ENCODE data around the gene CEP152. TPM values are rescaled to one million over a fixed set of nuclear protein-coding genes. Genes with fewer than 3 reads are reported as not detected.

The CEP152 gene
- total and polyA plus RNA-seq, 9 of the 15 experiments (the other 6 are each of a cell fraction or from before 2014, with no cell fraction given), result 9.9 to 43.0 (median 23.6) TPM

GRCh38 chr15:48785195-48785594 is 25.7 kb downstream of the CEP152 start:
- intact Hi-C loops (cut with micrococcal nuclease) (no loop called here), in situ Hi-C loops (cut with MboI) (no loop called here)
- no peaks in the 10 kb centered on the region for H3K79me2 ChIP-seq (ENCODE audit: control insufficient read depth, insufficient read depth, low read length)
- no peaks in the 10 kb centered on the region for H4K20me1 ChIP-seq (replicated peaks; ENCODE audit: control insufficient read depth, insufficient read depth, low read length)
- H3K4me3 ChIP-seq, result no peak overlapping the region
- no peak for ATAC-seq
- DNase-seq (ENCODE audit: extremely low read depth in 1 of 4, low spot score in 3 of 4), result no peak
- TF ChIP-seq KLF6 (CRISPR knock-in tag; IDR thresholded peaks at IDR 0.05; ENCODE audit: borderline replicate concordance), result no peak
- no peak for TF ChIP-seq E2F4 (CRISPR knock-in tag; IDR thresholded peaks at IDR 0.05; ENCODE audit: low read depth)
- TF ChIP-seq, protein P1, sequence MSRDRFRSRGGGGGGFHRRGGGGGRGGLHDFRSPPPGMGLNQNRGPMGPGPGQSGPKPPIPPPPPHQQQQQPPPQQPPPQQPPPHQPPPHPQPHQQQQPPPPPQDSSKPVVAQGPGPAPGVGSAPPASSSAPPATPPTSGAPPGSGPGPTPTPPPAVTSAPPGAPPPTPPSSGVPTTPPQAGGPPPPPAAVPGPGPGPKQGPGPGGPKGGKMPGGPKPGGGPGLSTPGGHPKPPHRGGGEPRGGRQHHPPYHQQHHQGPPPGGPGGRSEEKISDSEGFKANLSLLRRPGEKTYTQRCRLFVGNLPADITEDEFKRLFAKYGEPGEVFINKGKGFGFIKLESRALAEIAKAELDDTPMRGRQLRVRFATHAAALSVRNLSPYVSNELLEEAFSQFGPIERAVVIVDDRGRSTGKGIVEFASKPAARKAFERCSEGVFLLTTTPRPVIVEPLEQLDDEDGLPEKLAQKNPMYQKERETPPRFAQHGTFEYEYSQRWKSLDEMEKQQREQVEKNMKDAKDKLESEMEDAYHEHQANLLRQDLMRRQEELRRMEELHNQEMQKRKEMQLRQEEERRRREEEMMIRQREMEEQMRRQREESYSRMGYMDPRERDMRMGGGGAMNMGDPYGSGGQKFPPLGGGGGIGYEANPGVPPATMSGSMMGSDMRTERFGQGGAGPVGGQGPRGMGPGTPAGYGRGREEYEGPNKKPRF (IDR thresholded peaks at IDR 0.05; ENCODE audit: low read depth, low read length), result no peak
- TF ChIP-seq, protein P2, sequence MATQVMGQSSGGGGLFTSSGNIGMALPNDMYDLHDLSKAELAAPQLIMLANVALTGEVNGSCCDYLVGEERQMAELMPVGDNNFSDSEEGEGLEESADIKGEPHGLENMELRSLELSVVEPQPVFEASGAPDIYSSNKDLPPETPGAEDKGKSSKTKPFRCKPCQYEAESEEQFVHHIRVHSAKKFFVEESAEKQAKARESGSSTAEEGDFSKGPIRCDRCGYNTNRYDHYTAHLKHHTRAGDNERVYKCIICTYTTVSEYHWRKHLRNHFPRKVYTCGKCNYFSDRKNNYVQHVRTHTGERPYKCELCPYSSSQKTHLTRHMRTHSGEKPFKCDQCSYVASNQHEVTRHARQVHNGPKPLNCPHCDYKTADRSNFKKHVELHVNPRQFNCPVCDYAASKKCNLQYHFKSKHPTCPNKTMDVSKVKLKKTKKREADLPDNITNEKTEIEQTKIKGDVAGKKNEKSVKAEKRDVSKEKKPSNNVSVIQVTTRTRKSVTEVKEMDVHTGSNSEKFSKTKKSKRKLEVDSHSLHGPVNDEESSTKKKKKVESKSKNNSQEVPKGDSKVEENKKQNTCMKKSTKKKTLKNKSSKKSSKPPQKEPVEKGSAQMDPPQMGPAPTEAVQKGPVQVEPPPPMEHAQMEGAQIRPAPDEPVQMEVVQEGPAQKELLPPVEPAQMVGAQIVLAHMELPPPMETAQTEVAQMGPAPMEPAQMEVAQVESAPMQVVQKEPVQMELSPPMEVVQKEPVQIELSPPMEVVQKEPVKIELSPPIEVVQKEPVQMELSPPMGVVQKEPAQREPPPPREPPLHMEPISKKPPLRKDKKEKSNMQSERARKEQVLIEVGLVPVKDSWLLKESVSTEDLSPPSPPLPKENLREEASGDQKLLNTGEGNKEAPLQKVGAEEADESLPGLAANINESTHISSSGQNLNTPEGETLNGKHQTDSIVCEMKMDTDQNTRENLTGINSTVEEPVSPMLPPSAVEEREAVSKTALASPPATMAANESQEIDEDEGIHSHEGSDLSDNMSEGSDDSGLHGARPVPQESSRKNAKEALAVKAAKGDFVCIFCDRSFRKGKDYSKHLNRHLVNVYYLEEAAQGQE (IDR thresholded peaks at IDR 0.05; ENCODE audit: borderline replicate concordance), result no peak
- TF ChIP-seq, protein P2 (CRISPR knock-in tag; IDR thresholded peaks at IDR 0.05; ENCODE audit: low read depth), result no peak
- no peak for TF ChIP-seq COPS2 (conservative IDR thresholded peaks at IDR 0.05)
- TF ChIP-seq ATF3 (IDR thresholded peaks at IDR 0.05), result no peak
- TF ChIP-seq ATF3 (CRISPR knock-in tag; conservative IDR thresholded peaks at IDR 0.05), result no peak
- no peak for TF ChIP-seq ZNF764 (CRISPR knock-in tag; IDR thresholded peaks at IDR 0.05; ENCODE audit: low read depth)
- no peak for TF ChIP-seq ELF2 (CRISPR knock-in tag; IDR thresholded peaks at IDR 0.05)
- H3K27me3 ChIP-seq (ENCODE audit: control insufficient read depth in 2 of 2, insufficient read depth in 2 of 2, low read length in 2 of 2), result no peaks in the 10 kb centered on the region
- no peaks in the 10 kb centered on the region for H3K9me3 ChIP-seq (replicated peaks; ENCODE audit: control insufficient read depth, insufficient read depth, low read depth, low read length)
- no peak overlapping the region for H3K27ac ChIP-seq (ENCODE audit: extremely low read depth, low read depth, low read length)
- BruUV-seq (replicated peaks), result no TSS peak
- CTCF ChIA-PET (ENCODE audit: low intra/inter-chr PET ratio), result no interaction called here
- no peak for FAIRE-seq
- no peak overlapping the region for H3K4me2 ChIP-seq (ENCODE audit: insufficient read depth, low read length)
- no peaks in the 10 kb centered on the region for H3K9me1 ChIP-seq (ENCODE audit: control insufficient read depth, insufficient read depth, low read length)
- H3K9ac ChIP-seq (ENCODE audit: insufficient read depth in 1 of 2, low read depth in 2 of 2, low read length in 2 of 2), result no peak overlapping the region
- no peaks in the 10 kb centered on the region for H3K4me1 ChIP-seq (replicated peaks in 1 of 2; ENCODE audit: control insufficient read depth in 2 of 2, insufficient read depth in 2 of 2, low read length in 2 of 2)
- no peak overlapping the region for H2AFZ ChIP-seq (ENCODE audit: low read depth, low read length)
- POLR2A ChIA-PET, result interaction anchor here (1.0 kb wide), 1 partner anchor 26 kb away, joined by 5 read pairs; the partner anchor contains the start of gene CEP152
- H3K36me3 ChIP-seq (ENCODE audit: control insufficient read depth, insufficient read depth, low read length), result peaks cover 85% of the 10 kb centered on the region
- WGBS (ENCODE audit: insufficient coverage, low coverage, missing lambda C conversion rate), result 92% methylated on average over 3 of the region's 3 CpGs
